WTC11 (cell line): ENCODE measurements around the gene ZNF565. TPM values are rescaled to one million over a fixed set of nuclear protein-coding genes. Genes with fewer than 3 reads are reported as not detected.

ENCODE experiments used
- AFF4 ChIP-seq: sonication (generic); formaldehyde crosslinking; IDR thresholded peaks from 2 replicates; pipeline ENCODE4 v1.8.1; 2023; ENCODE audit warnings: mild to moderate bottlenecking, missing genetic modification reagents, borderline replicate concordance
- ARID4B ChIP-seq: sonication (generic); formaldehyde crosslinking; IDR thresholded peaks from 2 replicates; pipeline ENCODE4 v1.8.0; 2023; ENCODE audit warnings: missing genetic modification reagents, mild to moderate bottlenecking, borderline replicate concordance
- ATF3 ChIP-seq: sonication (generic); formaldehyde crosslinking; conservative IDR thresholded peaks from 2 replicates; pipeline ENCODE4 v1.8.1; 2022; ENCODE audit warnings: mild to moderate bottlenecking, missing genetic modification reagents
- CREB1 ChIP-seq: sonication (generic); formaldehyde crosslinking; IDR thresholded peaks from 2 replicates; pipeline ENCODE4 v1.8.0; 2023; ENCODE audit warnings: mild to moderate bottlenecking, missing genetic modification reagents
- ELF4 ChIP-seq: sonication (generic); formaldehyde crosslinking; IDR thresholded peaks from 2 replicates; pipeline ENCODE4 v1.8.1; 2022; ENCODE audit warnings: low read depth, mild to moderate bottlenecking, moderate library complexity, missing genetic modification reagents
- FOXJ3 ChIP-seq: sonication (generic); formaldehyde crosslinking; IDR thresholded peaks from 2 replicates; pipeline ENCODE4 v1.9.0; 2021; ENCODE audit warnings: missing genetic modification reagents, mild to moderate bottlenecking, borderline replicate concordance
- FOXK1 ChIP-seq: sonication (generic); formaldehyde crosslinking; IDR thresholded peaks from 2 replicates; pipeline ENCODE4 v1.8.0; 2022; ENCODE audit warnings: mild to moderate bottlenecking, moderate library complexity, missing genetic modification reagents
- FOXP4 ChIP-seq: sonication (generic); formaldehyde crosslinking; IDR thresholded peaks from 2 replicates; pipeline ENCODE4 v1.8.0; 2022; ENCODE audit warnings: mild to moderate bottlenecking, missing genetic modification reagents
- HMGA2 ChIP-seq: fragments of 250-450 bp; sonication (Bioruptor Pico); IDR thresholded peaks from 2 replicates; pipeline ENCODE4 v1.4.0; 2021; ENCODE audit warnings: mild to moderate bottlenecking, moderate library complexity
- HMGXB4 ChIP-seq: sonication (generic); formaldehyde crosslinking; IDR thresholded peaks from 2 replicates; pipeline ENCODE4 v1.8.1; 2023; ENCODE audit warnings: mild to moderate bottlenecking, moderate library complexity, missing genetic modification reagents
- IRF1 ChIP-seq: sonication (generic); formaldehyde crosslinking; IDR thresholded peaks from 2 replicates; pipeline ENCODE4 v1.8.0; 2023; ENCODE audit warnings: missing genetic modification reagents
- MAX ChIP-seq: sonication (generic); formaldehyde crosslinking; IDR thresholded peaks from 2 replicates; pipeline ENCODE4 v1.8.0; 2022; ENCODE audit warnings: mild to moderate bottlenecking, missing genetic modification reagents
- NFYB ChIP-seq: sonication (generic); formaldehyde crosslinking; conservative IDR thresholded peaks from 2 replicates; pipeline ENCODE4 v1.8.0; 2022; ENCODE audit warnings: low read depth, missing genetic modification reagents
- TP53 ChIP-seq: sonication (generic); formaldehyde crosslinking; IDR thresholded peaks from 2 replicates; pipeline ENCODE4 v1.8.1; 2023; ENCODE audit warnings: mild to moderate bottlenecking, missing genetic modification reagents
- ZMAT4 ChIP-seq: fragments of 250-450 bp; sonication (Bioruptor Pico); IDR thresholded peaks from 2 replicates; pipeline ENCODE4 v1.9.0; 2021; ENCODE audit warnings: mild to moderate bottlenecking
- ZNF121 ChIP-seq: sonication (generic); formaldehyde crosslinking; IDR thresholded peaks from 2 replicates; pipeline ENCODE4 v1.8.0; 2023; ENCODE audit warnings: missing genetic modification reagents
- ZNF263 ChIP-seq: sonication (generic); formaldehyde crosslinking; IDR thresholded peaks from 2 replicates; pipeline ENCODE4 v1.8.1; 2022; ENCODE audit warnings: low read depth, mild to moderate bottlenecking, moderate library complexity, missing genetic modification reagents
- total RNA-seq: library from RNA; stranded (reverse); gene quantifications from 3 replicates; pipeline ENCODE4 v1.2.3, GENCODE V29; 2021

The ZNF565 gene
- total RNA-seq, 1 experiment from 2014 or later, result 3.0 TPM

- TF ChIP-seq HMGXB4 (CRISPR knock-in tag), result no peak; the same call in 1 of the 2 replicates
- TF ChIP-seq ATF3 (CRISPR knock-in tag), result no peak
- TF ChIP-seq ZNF263 (CRISPR knock-in tag), result no peak
- peak; percentile 90 for TF ChIP-seq FOXK1
- TF ChIP-seq ARID4B, result peak; percentile 53; the same call in 1 of the 2 replicates
- TF ChIP-seq CREB1, result no peak
- TF ChIP-seq FOXP4, result peak; percentile 61; the same call in 1 of the 2 replicates
- TF ChIP-seq ZNF121 (CRISPR knock-in tag), result peak; percentile 57; the same call in 1 of the 2 replicates
- peak; percentile 70 for TF ChIP-seq IRF1 (CRISPR knock-in tag)
- TF ChIP-seq HMGA2 (CRISPR knock-in tag), result no peak
- peak; percentile 44; the same call in 1 of the 2 replicates for TF ChIP-seq ZMAT4 (CRISPR knock-in tag)
- no peak for TF ChIP-seq NFYB (CRISPR knock-in tag)
- TF ChIP-seq AFF4 (CRISPR knock-in tag), result peak; percentile 19; the same call in 1 of the 2 replicates
- peak; percentile 62; the same call in 1 of the 2 replicates for TF ChIP-seq MAX
- no peak for TF ChIP-seq TP53 (CRISPR knock-in tag)
- no peak for TF ChIP-seq FOXJ3
- no peak for TF ChIP-seq ELF4 (CRISPR knock-in tag)
Observed at GRCh38 chr19:36139473-36140303, 74.8 kb downstream of the ZNF565 start, which contains the start of gene CAPNS1 (continued).
